HG03175 (cell line): Measurements from ENCODE around the gene BCAS3.

Experiments
- ATAC-seq: cut with Tn5 transposase; IDR thresholded peaks from one replicate; pipeline ENCODE4 v1.9.1; 2021; ENCODE audit warnings: mild to moderate bottlenecking, moderate library complexity; ENCODE audit not compliant: unreplicated experiment

The BCAS3 gene

GRCh38 chr17:61106354-61106753 is 428.7 kb downstream of the BCAS3 start:
- ATAC-seq, result no peak

DNA sequence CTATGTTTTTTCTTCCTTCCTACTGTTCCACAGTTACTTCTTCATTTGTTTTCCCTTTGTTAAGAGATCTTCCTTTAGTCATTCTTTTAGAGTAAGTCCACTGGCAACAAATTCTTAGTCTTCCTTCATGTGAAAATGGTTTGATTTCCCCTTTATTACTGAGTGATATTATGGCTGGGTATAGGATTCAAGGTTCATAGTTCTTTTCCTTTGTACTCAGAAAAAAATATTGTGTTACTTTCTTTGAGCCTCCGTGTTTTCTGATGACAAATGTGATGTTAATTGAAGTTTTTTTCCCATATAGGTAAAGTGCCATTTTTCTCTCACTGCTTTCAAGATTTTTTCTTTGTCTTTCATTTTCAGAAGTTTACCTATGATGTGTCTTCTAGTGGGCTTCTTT is 438.9 kb downstream of the BCAS3 start:
- no peak for ATAC-seq

GRCh38 chr17:61117983-61118382 is 440.3 kb downstream of the BCAS3 start:
- no peak for ATAC-seq

DNA sequence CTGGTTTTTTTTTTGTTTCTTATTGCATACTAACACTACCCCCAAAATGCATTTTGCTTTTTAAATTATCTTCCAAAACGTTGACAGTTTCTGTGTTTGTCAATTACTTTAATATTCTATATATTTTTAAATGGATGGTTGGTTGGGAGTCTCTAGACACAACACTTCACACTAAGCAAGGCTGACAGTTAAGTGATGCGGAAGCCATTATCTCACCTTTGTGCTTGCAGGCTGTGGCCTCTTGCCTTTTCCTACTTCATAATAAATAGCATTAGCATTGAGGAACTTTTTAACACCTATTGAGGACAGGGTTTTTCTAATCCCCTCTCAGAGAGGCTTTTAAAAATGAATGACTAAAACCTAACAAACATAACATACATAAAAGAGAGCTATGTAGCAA is 441.2 kb downstream of the BCAS3 start:
- no peak for ATAC-seq

GRCh38 chr17:61122326-61122913 is 444.8 kb downstream of the BCAS3 start:
- no peak for ATAC-seq

DNA sequence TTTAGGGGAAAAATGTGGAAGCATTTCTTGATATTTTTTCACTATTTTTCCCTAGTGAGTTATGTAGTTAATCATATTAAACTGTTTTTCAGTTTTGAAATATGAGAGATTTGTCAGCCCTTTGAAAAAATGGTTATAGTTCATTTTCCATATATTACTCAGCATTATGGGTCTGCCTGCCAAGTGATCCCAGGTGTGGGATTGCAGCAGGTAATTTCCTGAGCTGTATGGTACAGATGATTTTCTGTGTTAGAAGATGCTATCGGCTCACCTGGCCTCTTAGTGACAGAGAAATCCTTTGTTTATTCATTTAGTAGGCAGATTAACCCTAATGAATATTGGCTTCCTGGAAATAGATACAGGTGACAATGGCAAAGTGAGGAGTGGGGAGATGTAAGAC is 446.9 kb downstream of the BCAS3 start:
- no peak for ATAC-seq

DNA sequence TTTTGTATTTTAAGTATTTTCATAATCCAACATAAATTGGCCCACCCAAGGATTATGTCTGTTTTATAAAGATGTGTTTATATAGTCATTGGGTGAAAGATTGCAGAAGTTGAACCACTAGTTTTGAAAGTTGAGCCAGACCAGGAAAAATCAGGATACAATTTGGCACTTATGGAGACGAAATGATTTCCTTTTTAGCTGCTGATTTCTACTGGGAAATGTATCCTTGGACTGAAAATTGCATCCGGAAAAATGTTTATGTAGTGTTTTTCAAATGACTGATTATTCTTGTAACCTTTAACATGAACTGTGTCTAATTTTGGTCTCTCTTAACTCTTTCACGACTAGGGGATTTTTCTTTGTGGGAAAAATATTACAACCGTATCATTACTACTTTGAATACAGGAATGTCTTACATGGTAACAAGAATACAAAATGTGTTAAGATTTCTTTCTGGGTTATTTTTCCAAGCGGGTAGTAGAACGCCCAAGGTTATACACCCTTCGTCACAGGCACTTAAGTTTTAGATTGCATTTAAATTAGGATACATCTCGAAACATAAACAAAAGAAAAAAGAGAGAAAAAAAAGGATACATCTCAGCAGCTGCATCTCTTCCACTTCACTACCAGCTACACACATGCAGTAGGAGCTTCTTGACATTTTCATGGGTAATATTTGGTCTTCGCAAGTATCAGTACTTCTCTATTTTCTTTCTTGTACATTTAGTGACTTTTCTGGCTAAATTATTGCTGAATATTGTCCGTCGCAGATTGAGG is 449.0 kb downstream of the BCAS3 start:
- ATAC-seq, result no peak

- no peak for ATAC-seq
Measured at GRCh38 chr17:61127960-61128359, 450.3 kb downstream of the BCAS3 start.

DNA sequence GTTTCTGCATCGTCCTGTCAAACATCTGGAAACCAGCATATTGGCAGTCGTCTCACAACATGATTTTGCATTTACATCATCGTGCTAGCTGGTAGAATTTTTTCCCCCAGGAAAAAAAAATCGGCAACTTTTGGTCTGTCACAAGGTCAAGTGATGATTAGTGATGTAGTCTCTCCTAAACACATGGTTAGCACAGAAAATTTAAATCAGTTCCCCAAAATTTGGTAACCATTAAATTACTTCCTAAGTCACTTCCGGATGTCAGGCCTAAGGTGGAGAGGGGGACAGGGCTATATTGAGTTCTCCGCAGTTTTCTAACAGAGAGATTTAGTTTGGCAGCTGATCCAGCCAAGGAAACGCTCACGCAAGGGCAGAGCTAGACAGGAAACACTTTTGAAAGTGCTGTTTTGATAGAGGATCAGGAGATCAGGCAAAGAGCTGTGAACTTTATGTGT is 451.0 kb downstream of the BCAS3 start:
- ATAC-seq, result no peak

DNA sequence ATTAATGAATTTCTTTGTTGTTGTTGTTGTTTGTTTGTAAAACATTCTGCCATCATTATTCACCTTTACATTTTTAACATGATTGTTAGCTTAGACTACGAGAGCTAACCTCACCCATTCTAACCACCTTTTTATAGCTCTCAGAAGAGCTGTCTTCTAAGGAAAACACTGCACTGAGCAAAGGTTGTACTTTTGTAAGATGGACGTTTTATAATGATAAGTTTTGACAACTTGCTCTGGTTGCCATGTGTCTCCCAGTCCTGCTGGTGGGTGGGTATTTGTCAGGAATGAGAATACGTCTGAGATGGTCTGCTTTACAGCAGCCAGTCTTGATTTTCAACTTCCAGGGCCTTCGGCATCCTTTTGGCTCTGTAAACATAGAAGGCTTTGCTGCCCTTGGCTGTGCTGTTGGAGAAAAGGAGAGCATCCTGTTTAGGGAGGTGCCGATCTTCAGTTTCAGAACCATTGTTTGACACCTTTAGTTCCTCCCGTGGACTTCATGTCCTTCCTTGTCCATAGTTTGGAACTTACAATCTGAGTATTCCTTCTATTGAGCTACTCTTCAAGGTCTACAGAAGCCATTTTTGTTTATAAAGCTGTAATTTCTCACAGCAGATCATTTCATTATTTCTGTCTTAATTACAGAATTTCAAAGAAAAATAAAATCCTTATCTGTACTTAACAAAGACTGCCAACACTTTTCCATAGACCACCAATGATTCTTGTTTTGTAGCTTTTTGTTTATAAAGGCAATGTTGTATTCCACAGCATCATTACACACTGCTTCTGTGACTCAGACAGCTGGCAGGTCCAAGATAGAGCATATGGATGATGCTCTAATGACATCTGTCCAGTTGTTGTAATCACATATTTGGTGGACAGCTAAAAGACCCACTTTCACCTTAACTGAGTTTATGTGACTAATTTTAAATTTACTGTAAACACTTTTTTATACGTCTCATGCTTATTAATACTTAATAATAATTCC is 451.9 kb downstream of the BCAS3 start:
- ATAC-seq, result no peak

GRCh38 chr17:61130330-61130729 is 452.7 kb downstream of the BCAS3 start:
- ATAC-seq, result no peak

DNA sequence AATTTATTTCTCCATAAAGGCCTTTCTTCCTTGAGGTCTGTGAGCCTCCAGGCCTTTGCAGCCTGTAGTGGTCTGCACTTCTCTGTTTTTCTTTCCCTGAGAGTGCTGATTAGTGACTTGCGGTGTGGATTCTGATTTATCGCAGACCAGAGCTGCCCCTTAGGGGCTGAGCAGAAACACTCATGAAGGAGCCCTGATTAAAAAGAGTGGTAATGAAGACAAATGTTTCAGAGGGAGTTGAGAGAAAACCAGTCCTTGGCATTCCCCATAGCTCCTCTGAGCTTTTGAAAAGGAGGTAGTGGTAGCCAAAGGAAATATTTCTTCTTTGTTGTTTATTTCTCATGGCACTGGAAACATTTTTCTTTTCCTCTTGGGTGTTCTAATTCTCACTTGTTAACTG is 453.9 kb downstream of the BCAS3 start:
- no peak for ATAC-seq

GRCh38 chr17:61132524-61132923 is 454.9 kb downstream of the BCAS3 start:
- ATAC-seq, result no peak

GRCh38 chr17:61133853-61134252 is 456.2 kb downstream of the BCAS3 start:
- ATAC-seq, result no peak

DNA sequence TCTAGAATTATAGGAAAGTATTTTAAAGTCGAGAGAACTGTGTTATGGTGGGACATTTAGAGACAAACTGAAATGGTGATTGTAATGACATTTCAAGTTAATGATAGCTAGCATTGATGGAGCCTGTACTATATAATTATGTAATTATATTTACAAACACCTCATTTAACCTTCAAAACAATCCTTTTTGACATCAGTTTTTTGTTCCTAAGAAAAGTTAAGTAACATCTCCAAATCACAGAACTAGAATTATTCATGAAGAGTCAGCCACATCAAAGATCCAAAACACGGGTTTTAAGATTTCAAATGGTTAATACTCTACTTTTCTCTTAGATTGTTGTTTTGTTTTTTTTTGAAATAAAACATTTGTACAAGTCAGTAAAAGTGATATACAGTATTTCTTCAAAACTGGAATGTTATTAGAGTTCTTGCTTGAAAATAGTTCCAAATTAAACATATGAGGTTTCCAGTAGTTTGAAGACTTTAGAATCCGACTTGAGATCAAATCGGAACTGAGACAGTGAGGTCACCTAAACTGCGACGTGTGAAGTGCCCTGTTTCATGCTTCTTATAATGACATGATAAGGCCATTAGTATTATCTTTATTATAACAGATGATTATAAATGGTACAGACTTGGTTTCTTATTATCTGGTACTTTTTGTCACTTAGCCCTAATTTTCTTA is 457.0 kb downstream of the BCAS3 start:
- ATAC-seq, result no peak

- no peak for ATAC-seq
Measured at GRCh38 chr17:61135782-61136181, 458.1 kb downstream of the BCAS3 start.

DNA sequence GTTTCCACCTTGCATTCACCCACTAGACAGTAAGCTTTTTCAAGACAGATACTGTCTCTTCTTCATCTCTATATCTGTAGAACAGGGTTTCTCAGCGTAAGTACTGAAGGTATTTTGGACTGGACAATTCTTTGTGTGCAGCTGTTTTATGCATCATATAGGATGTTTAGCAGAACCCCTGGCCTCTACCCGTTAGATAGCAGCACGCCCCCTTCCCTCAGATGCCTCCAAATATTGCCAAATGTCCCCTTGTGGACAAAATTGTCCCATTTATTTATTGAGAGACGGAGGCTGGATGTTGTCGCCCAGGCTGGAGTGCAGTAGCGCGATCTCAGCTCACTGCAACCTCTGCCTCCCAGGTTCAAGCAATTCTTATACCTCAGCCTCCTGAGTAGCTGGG is 458.6 kb downstream of the BCAS3 start:
- ATAC-seq, result no peak

GRCh38 chr17:61139219-61139618 is 461.6 kb downstream of the BCAS3 start:
- ATAC-seq, result peak; percentile 96

- no peak for ATAC-seq
Measured at GRCh38 chr17:61140081-61140786, 462.6 kb downstream of the BCAS3 start.

- ATAC-seq, result no peak
Measured at GRCh38 chr17:61143026-61143425, 465.4 kb downstream of the BCAS3 start.
